HEK293 (cell line): ENCODE data around the gene SPAST.

ENCODE experiments used
- CTCF ChIA-PET: fragments of 350-600 bp; formaldehyde crosslinking; extraction: SDS; loops from one replicate; lab custom pipeline; 2021; ENCODE audit warnings: antibody characterized with exemption; lab: Yijun Ruan, JAX
- POLR2A ChIA-PET: fragments of 300-600 bp; formaldehyde crosslinking; extraction: SDS; loops from one replicate; lab custom pipeline; 2020; ENCODE audit warnings: antibody characterized with exemption, inconsistent platforms; lab: Yijun Ruan, JAX
- H3K27ac ChIP-seq: fragments of 200-500 bp; sonication (Bioruptor generic); 2 replicates; pipeline ENCODE4 v1.5.1; 2014; ENCODE audit warnings: low read depth, low read length, control low read depth, inconsistent platforms; ENCODE audit errors: extremely low read depth
- H3K36me3 ChIP-seq, 2 experiments: fragments of 200-500 bp in 1 of 2; sonication (Bioruptor generic) in 1 of 2; 1 replicate in 1 of 2; 2 replicates in 1 of 2; pipeline ENCODE4 v1.5.1; 2014 to 2017; ENCODE audit warnings: inconsistent platforms in 2 of 2, low read length in 2 of 2; ENCODE audit not compliant: control insufficient read depth in 2 of 2, insufficient read depth in 1 of 2
- H3K4me1 ChIP-seq: fragments of 200-500 bp; sonication (Bioruptor generic); 2 replicates; pipeline ENCODE4 v1.5.1; 2014; ENCODE audit warnings: mild to moderate bottlenecking, low read length, inconsistent platforms; ENCODE audit not compliant: control insufficient read depth, insufficient read depth
- H3K4me3 ChIP-seq: 2 replicates; pipeline ENCODE4 v1.5.1; 2011; ENCODE audit warnings: low read depth, mild to moderate bottlenecking, control low read depth, low read length, moderate library complexity
- H3K9me3 ChIP-seq: fragments of 200-500 bp; sonication (Bioruptor generic); 2 replicates; pipeline ENCODE4 v1.5.1; 2014; ENCODE audit warnings: low read depth, low read length, inconsistent platforms; ENCODE audit not compliant: control insufficient read depth, insufficient read depth
- GLI4 ChIP-seq: fragments of 450-650 bp; formaldehyde crosslinking; IDR thresholded peaks from 2 replicates; pipeline ENCODE4 v1.5.1; 2016; ENCODE audit warnings: missing biosample characterization, missing genetic modification characterization
- HOXA7 ChIP-seq: sonication (generic); formaldehyde crosslinking; IDR thresholded peaks from 2 replicates; pipeline ENCODE4 v1.8.1; 2022; ENCODE audit warnings: missing genetic modification reagents, borderline replicate concordance
- HOXC10 ChIP-seq: sonication (generic); formaldehyde crosslinking; IDR thresholded peaks from 2 replicates; pipeline ENCODE4 v1.8.1; 2023; ENCODE audit warnings: mild to moderate bottlenecking, missing genetic modification reagents
- MEIS1 ChIP-seq: sonication (generic); formaldehyde crosslinking; IDR thresholded peaks from 2 replicates; pipeline ENCODE4 v1.8.1; 2022; ENCODE audit warnings: missing genetic modification reagents, mild to moderate bottlenecking, borderline replicate concordance
- MZF1 ChIP-seq: fragments of 450-650 bp; formaldehyde crosslinking; IDR thresholded peaks from 2 replicates; pipeline ENCODE4 v1.5.1; 2017; ENCODE audit warnings: missing biosample characterization, missing genetic modification characterization, borderline replicate concordance
- RBAK ChIP-seq: fragments of 450-650 bp; formaldehyde crosslinking; IDR thresholded peaks from 2 replicates; pipeline ENCODE4 v1.5.1; 2016; ENCODE audit warnings: missing biosample characterization, missing genetic modification characterization
- ZBTB7A ChIP-seq: fragments of 450-650 bp; formaldehyde crosslinking; IDR thresholded peaks from 2 replicates; pipeline ENCODE4 v1.5.1; 2016; ENCODE audit warnings: low read depth, missing biosample characterization, missing genetic modification characterization
- ZIC2 ChIP-seq: fragments of 450-650 bp; formaldehyde crosslinking; IDR thresholded peaks from 2 replicates; pipeline ENCODE4 v1.5.1; 2016; ENCODE audit warnings: missing biosample characterization, missing genetic modification characterization
- ZNF10 ChIP-seq: fragments of 450-650 bp; formaldehyde crosslinking; IDR thresholded peaks from 2 replicates; pipeline ENCODE4 v1.5.1; 2017; ENCODE audit warnings: missing biosample characterization, missing genetic modification characterization
- ZNF148 ChIP-seq: fragments of 450-650 bp; formaldehyde crosslinking; IDR thresholded peaks from 2 replicates; pipeline ENCODE4 v1.5.0; 2017; ENCODE audit warnings: missing biosample characterization, missing genetic modification characterization, borderline replicate concordance
- ZNF157 ChIP-seq: fragments of 450-650 bp; formaldehyde crosslinking; IDR thresholded peaks from 2 replicates; pipeline ENCODE4 v1.5.1; 2016; ENCODE audit warnings: missing biosample characterization, missing genetic modification characterization
- ZNF292 ChIP-seq: fragments of 450-650 bp; formaldehyde crosslinking; IDR thresholded peaks from 2 replicates; pipeline ENCODE4 v1.5.1; 2016; ENCODE audit warnings: low read depth, missing biosample characterization, missing genetic modification characterization, borderline replicate concordance
- ZNF362 ChIP-seq: fragments of 450-650 bp; formaldehyde crosslinking; IDR thresholded peaks from 2 replicates; pipeline ENCODE4 v1.5.1; 2016; ENCODE audit warnings: missing biosample characterization, missing genetic modification characterization
- ZNF404 ChIP-seq: fragments of 450-650 bp; formaldehyde crosslinking; IDR thresholded peaks from 2 replicates; pipeline ENCODE4 v1.5.1; 2017; ENCODE audit warnings: missing biosample characterization, missing genetic modification characterization
- ZNF48 ChIP-seq: fragments of 450-650 bp; formaldehyde crosslinking; IDR thresholded peaks from 2 replicates; pipeline ENCODE4 v1.5.1; 2016; ENCODE audit warnings: missing biosample characterization, missing genetic modification characterization
- ZNF530 ChIP-seq: fragments of 450-650 bp; formaldehyde crosslinking; IDR thresholded peaks from 2 replicates; pipeline ENCODE4 v1.5.1; 2016; ENCODE audit warnings: low read depth, missing biosample characterization, missing genetic modification characterization
- ZNF623 ChIP-seq: fragments of 450-650 bp; formaldehyde crosslinking; IDR thresholded peaks from 2 replicates; pipeline ENCODE4 v1.5.1; 2016; ENCODE audit warnings: missing biosample characterization, missing genetic modification characterization
- ZNF626 ChIP-seq: fragments of 450-650 bp; sonication (Bioruptor Pico); formaldehyde crosslinking; IDR thresholded peaks from 2 replicates; pipeline ENCODE4 v1.5.1; 2018; ENCODE audit warnings: missing biosample characterization, missing genetic modification characterization, inconsistent platforms
- ZNF747 ChIP-seq: fragments of 450-650 bp; formaldehyde crosslinking; IDR thresholded peaks from 2 replicates; pipeline ENCODE4 v1.5.1; 2016; ENCODE audit warnings: missing biosample characterization, missing genetic modification characterization
- TF ChIP-seq, protein P1 (sequence below): fragments of 450-650 bp; formaldehyde crosslinking; conservative IDR thresholded peaks from 2 replicates; pipeline ENCODE4 v1.5.1; 2016; ENCODE audit warnings: low read depth, missing biosample characterization, missing genetic modification characterization

SPAST gene

GRCh38 chr2:32108111-32108510, 44.8 kb downstream of the SPAST start:
- Histone ChIP-seq H3K9me3 (no peaks in the 10 kb centered on the region), H3K4me1 (no peaks in the 10 kb centered on the region), H3K4me3 (no peak overlapping the region), H3K36me3 (peaks cover 6 to 12% of the 10 kb centered on the region in 2 experiments; a peak in 2 of 3 replicates), H3K27ac (no peak overlapping the region)
- CTCF ChIA-PET, result no interaction called here
- POLR2A ChIA-PET, result no interaction called here
- no peak for TF ChIP-seq MEIS1 (CRISPR knock-in tag)
- TF ChIP-seq ZNF48 (tag by site-specific recombination), result no peak
- no peak for TF ChIP-seq RBAK (tag by site-specific recombination)
- TF ChIP-seq ZNF362 (tag by site-specific recombination), result no peak
- no peak for TF ChIP-seq ZNF623 (tag by site-specific recombination)
- TF ChIP-seq, protein P1, sequence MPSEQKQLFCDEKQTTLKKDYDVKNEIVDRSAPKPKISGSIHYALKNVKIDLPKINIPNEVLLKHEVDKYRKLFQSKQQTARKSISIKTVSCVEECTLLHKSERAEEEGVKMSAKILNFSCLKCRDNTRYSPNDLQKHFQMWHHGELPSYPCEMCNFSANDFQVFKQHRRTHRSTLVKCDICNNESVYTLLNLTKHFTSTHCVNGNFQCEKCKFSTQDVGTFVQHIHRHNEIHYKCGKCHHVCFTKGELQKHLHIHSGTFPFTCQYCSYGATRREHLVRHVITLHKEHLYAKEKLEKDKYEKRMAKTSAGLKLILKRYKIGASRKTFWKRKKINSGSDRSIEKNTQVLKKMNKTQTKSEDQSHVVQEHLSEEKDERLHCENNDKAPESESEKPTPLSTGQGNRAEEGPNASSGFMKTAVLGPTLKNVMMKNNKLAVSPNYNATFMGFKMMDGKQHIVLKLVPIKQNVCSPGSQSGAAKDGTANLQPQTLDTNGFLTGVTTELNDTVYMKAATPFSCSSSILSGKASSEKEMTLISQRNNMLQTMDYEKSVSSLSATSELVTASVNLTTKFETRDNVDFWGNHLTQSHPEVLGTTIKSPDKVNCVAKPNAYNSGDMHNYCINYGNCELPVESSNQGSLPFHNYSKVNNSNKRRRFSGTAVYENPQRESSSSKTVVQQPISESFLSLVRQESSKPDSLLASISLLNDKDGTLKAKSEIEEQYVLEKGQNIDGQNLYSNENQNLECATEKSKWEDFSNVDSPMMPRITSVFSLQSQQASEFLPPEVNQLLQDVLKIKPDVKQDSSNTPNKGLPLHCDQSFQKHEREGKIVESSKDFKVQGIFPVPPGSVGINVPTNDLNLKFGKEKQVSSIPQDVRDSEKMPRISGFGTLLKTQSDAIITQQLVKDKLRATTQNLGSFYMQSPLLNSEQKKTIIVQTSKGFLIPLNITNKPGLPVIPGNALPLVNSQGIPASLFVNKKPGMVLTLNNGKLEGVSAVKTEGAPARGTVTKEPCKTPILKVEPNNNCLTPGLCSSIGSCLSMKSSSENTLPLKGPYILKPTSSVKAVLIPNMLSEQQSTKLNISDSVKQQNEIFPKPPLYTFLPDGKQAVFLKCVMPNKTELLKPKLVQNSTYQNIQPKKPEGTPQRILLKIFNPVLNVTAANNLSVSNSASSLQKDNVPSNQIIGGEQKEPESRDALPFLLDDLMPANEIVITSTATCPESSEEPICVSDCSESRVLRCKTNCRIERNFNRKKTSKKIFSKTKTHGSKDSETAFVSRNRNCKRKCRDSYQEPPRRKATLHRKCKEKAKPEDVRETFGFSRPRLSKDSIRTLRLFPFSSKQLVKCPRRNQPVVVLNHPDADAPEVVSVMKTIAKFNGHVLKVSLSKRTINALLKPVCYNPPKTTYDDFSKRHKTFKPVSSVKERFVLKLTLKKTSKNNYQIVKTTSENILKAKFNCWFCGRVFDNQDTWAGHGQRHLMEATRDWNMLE, result no peak
- no peak for TF ChIP-seq ZBTB7A (tag by site-specific recombination)
- no peak for TF ChIP-seq MZF1 (tag by site-specific recombination)
- no peak for TF ChIP-seq ZNF404 (tag by site-specific recombination)
- TF ChIP-seq ZNF157 (tag by site-specific recombination), result no peak
- TF ChIP-seq ZNF530 (tag by site-specific recombination), result no peak
- TF ChIP-seq ZNF626 (tag by site-specific recombination), result no peak
- TF ChIP-seq ZNF292 (tag by site-specific recombination), result no peak
- TF ChIP-seq HOXA7 (CRISPR knock-in tag), result no peak
- TF ChIP-seq ZIC2, result no peak
- no peak for TF ChIP-seq GLI4
- TF ChIP-seq ZNF747 (tag by site-specific recombination), result no peak
- no peak for TF ChIP-seq ZNF148 (tag by site-specific recombination)
- TF ChIP-seq HOXC10 (CRISPR knock-in tag), result no peak
- no peak for TF ChIP-seq ZNF10 (tag by site-specific recombination)
